Bronchial epithelial cell (primary cell): ENCODE data around the gene CALB2. TPM values are rescaled to one million over a fixed set of nuclear protein-coding genes. Genes with fewer than 3 reads are reported as not detected.

Experiments used
- DNase-seq: peaks from one replicate; pipeline ENCODE4 v3.0.0-alpha.2; 2010; ENCODE audit warnings: low read depth
- FAIRE-seq: peaks from 2 replicates; lab custom pipeline; 2011; peaks lifted over from hg19 to GRCh38; lab: Jason Lieb, UNC
- H3K27me3 ChIP-seq: 2 replicates; pipeline ENCODE4 v1.5.1; 2011; ENCODE audit warnings: low read length; ENCODE audit not compliant: control insufficient read depth, insufficient read depth
- H3K36me3 ChIP-seq: 2 replicates; pipeline ENCODE4 v1.5.1; 2011; ENCODE audit warnings: low read length; ENCODE audit not compliant: control insufficient read depth, insufficient read depth
- H3K4me3 ChIP-seq: 2 replicates; pipeline ENCODE4 v1.5.1; 2011; ENCODE audit warnings: mild to moderate bottlenecking, low read depth, low read length, control low read depth
- total RNA-seq: library from RNA; depleted of rRNA; stranded (reverse); fragments of >200 nt; gene quantifications from 2 replicates; pipeline ENCODE4 v1.2.1, GENCODE V29; 2014
- TF ChIP-seq, protein P1 (sequence below): IDR thresholded peaks from 2 replicates; pipeline ENCODE4 v1.5.1; 2011; ENCODE audit warnings: mild to moderate bottlenecking, moderate library complexity, low read length, control low read depth, inconsistent platforms; ENCODE audit not compliant: insufficient read depth, severe bottlenecking

The CALB2 gene
- total RNA-seq, 1 donor from 2014 or later, result 0.26 TPM

- no peaks in the 10 kb centered on the region for H3K36me3 ChIP-seq
- H3K4me3 ChIP-seq, result no peak overlapping the region
- no peaks in the 10 kb centered on the region for H3K27me3 ChIP-seq
- FAIRE-seq, result no peak
- TF ChIP-seq, protein P1, sequence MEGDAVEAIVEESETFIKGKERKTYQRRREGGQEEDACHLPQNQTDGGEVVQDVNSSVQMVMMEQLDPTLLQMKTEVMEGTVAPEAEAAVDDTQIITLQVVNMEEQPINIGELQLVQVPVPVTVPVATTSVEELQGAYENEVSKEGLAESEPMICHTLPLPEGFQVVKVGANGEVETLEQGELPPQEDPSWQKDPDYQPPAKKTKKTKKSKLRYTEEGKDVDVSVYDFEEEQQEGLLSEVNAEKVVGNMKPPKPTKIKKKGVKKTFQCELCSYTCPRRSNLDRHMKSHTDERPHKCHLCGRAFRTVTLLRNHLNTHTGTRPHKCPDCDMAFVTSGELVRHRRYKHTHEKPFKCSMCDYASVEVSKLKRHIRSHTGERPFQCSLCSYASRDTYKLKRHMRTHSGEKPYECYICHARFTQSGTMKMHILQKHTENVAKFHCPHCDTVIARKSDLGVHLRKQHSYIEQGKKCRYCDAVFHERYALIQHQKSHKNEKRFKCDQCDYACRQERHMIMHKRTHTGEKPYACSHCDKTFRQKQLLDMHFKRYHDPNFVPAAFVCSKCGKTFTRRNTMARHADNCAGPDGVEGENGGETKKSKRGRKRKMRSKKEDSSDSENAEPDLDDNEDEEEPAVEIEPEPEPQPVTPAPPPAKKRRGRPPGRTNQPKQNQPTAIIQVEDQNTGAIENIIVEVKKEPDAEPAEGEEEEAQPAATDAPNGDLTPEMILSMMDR, result no peak
- no peak for DNase-seq
Measured at GRCh38 chr16:71399801-71400563, 41.5 kb downstream of the CALB2 start.

DNA sequence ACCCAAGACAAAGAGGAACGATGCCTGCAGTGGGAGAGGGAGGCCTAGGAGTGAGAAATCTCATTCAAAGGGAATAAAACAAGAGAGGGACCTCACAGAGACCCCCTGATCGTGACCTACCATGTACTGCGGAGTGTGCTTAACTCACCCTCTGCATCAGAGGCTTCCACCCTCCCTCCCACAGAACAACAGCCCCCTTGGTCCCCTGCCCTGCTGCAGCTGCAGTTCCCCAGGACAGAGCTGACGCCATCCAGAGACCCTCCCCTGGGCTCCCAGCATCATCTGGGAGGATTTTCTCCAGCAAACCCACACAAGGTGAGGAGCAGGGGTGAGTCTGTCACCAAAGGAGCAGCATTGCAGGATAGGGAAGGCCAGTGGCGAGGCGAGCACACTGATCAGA lies 43.5 kb downstream of the CALB2 start:
- Histone ChIP-seq H3K4me3 (no peak overlapping the region), H3K27me3 (no peaks in the 10 kb centered on the region), H3K36me3 (no peaks in the 10 kb centered on the region)
- TF ChIP-seq, protein P1, result no peak
- DNase-seq (no peak), FAIRE-seq (no peak)

GRCh38 chr16:71402674-71403073 lies 44.2 kb downstream of the CALB2 start:
- FAIRE-seq, result no peak
- H3K27me3 ChIP-seq, result no peaks in the 10 kb centered on the region
- no peaks in the 10 kb centered on the region for H3K36me3 ChIP-seq
- TF ChIP-seq, protein P1, result no peak
- no peak overlapping the region for H3K4me3 ChIP-seq
- no peak for DNase-seq

DNA sequence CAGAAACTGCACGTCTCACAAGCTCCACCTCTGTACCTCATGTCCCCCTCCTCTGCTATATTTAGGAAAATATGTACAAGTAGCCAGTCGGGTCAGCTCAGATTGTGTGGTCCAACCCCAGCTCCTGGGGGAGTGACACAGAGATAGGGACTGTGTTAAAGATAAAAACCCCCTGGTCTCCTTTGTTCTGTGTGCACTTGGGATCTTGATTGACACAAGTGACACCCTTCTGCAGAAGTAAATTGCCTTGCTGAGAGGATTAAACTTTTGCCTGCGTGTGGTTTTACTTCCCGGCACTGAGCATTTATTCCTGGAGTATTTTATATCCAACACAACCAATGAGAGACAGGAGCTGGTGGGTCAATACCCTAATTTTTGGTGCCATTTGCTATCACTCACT lies 45.8 kb downstream of the CALB2 start:
- FAIRE-seq (no peak), DNase-seq (no peak)
- H3K27me3 ChIP-seq, result no peaks in the 10 kb centered on the region
- H3K4me3 ChIP-seq, result no peak overlapping the region
- TF ChIP-seq, protein P1, result no peak
- H3K36me3 ChIP-seq, result no peaks in the 10 kb centered on the region

DNA sequence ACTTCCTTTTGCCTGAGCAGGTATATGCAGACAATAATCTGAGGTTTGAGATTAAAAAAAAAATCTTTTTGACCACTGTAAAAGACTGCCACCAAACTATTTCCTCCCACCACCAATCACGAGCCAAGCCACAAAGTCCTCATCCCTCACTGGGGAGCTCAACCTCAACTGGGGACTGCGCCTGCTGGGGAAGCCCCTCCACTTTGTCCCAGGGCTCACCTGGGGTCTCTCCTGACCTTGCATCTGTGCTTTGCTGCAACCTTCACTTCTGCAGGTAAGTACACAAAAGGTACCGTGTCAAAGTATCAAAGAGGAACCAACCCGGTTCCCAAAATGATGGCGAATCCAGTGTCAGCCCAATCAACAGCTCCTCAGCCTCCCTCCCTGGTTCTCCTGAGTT lies 47.8 kb downstream of the CALB2 start:
- TF ChIP-seq, protein P1, result no peak
- Histone ChIP-seq H3K27me3 (no peaks in the 10 kb centered on the region), H3K36me3 (no peaks in the 10 kb centered on the region), H3K4me3 (no peak overlapping the region)
- FAIRE-seq, result no peak
- DNase-seq, result no peak

- DNase-seq, result no peak
- Histone ChIP-seq H3K36me3 (no peaks in the 10 kb centered on the region), H3K27me3 (no peaks in the 10 kb centered on the region), H3K4me3 (no peak overlapping the region)
- FAIRE-seq, result no peak
- TF ChIP-seq, protein P1, result no peak
Measured at GRCh38 chr16:71406724-71407123, 48.2 kb downstream of the CALB2 start.
